ENCODE results near the gene NXNL2. TPM values are rescaled to one million over a fixed set of nuclear protein-coding genes. Genes with fewer than 3 reads are reported as not detected.
A peak's percentile ranks its signal among the peaks of the same experiment; 100 is the strongest.

The NXNL2 gene
- total and polyA plus RNA-seq, 8 donors = 0.43 to 1.1 TPM; not detected in 6

GRCh38 chr9:88498880-88499279 is 36.1 kb upstream of the NXNL2 start:
- Histone ChIP-seq H3K9me3 (no peaks in the 10 kb centered on the region), H3K36me3 (no peaks in the 10 kb centered on the region), H3K27me3 (no peaks in the 10 kb centered on the region), H3K4me1 (no peaks in the 10 kb centered on the region), H3K27ac (no peak overlapping the region), H3K4me3 (no peak overlapping the region)
- TF ChIP-seq EP300 (IDR thresholded peaks at IDR 0.05) = no peak
- TF ChIP-seq POLR2A (IDR thresholded peaks at IDR 0.05) = no peak
- no peak for TF ChIP-seq CTCF (IDR thresholded peaks at IDR 0.05)
- no peak for TF ChIP-seq POLR2AphosphoS5 (IDR thresholded peaks at IDR 0.05)
- DNase-seq = peak in 1 of 2 donors; percentile 53
- 62 to 76% (median 70%) methylated on average over 6 of the region's 6 CpGs for WGBS, 5 donors
- intact Hi-C loops (cut with DNase I; ENCODE audit: low total_unique reads) = no loop called here

GRCh38 chr9:88501086-88501485 is 33.9 kb upstream of the NXNL2 start:
- H3K4me1 ChIP-seq = no peaks in the 10 kb centered on the region
- TF ChIP-seq POLR2AphosphoS5 (IDR thresholded peaks at IDR 0.05) (no peak), CTCF (IDR thresholded peaks at IDR 0.05) (no peak), EP300 (IDR thresholded peaks at IDR 0.05) (no peak), POLR2A (IDR thresholded peaks at IDR 0.05) (no peak)
- H3K4me3 ChIP-seq = no peak overlapping the region
- WGBS, 5 donors = 93 to 97% (median 96%) methylated on average over 5 of the region's 5 CpGs
- no peaks in the 10 kb centered on the region for H3K27me3 ChIP-seq
- DNase-seq = no peak
- no peaks in the 10 kb centered on the region for H3K9me3 ChIP-seq
- H3K27ac ChIP-seq = no peak overlapping the region
- H3K36me3 ChIP-seq = no peaks in the 10 kb centered on the region
- intact Hi-C loops (cut with DNase I; ENCODE audit: low total_unique reads) = no loop called here

- H3K9me3 ChIP-seq = no peaks in the 10 kb centered on the region
- 73 to 86% (median 74%) methylated on average over 12 of the region's 12 CpGs for WGBS, 5 donors
- TF ChIP-seq POLR2A (IDR thresholded peaks at IDR 0.05) = no peak
- TF ChIP-seq CTCF (IDR thresholded peaks at IDR 0.05) = no peak
- no peak for TF ChIP-seq POLR2AphosphoS5 (IDR thresholded peaks at IDR 0.05)
- no peak for TF ChIP-seq EP300 (IDR thresholded peaks at IDR 0.05)
- intact Hi-C loops (cut with DNase I; ENCODE audit: low total_unique reads) = no loop called here
- DNase-seq = no peak
- no peaks in the 10 kb centered on the region for H3K27me3 ChIP-seq
- H3K4me1 ChIP-seq = no peaks in the 10 kb centered on the region
- no peak overlapping the region for H3K4me3 ChIP-seq
- H3K36me3 ChIP-seq = no peaks in the 10 kb centered on the region
- H3K27ac ChIP-seq = no peak overlapping the region
These were observed 32.4 kb upstream of the NXNL2 start for GRCh38 chr9:88502552-88503034.

GRCh38 chr9:88503081-88503844 is 31.7 kb upstream of the NXNL2 start:
- H3K9me3 ChIP-seq = peaks cover 0 to 3% (median 0%) of the 10 kb centered on the region in 4 donors
- H3K4me3 ChIP-seq = no peak overlapping the region
- H3K27ac ChIP-seq = no peak overlapping the region
- intact Hi-C loops (cut with DNase I; ENCODE audit: low total_unique reads) = no loop called here
- WGBS, 5 donors = 86 to 94% (median 90%) methylated on average over 18 of the region's 18 CpGs
- no peaks in the 10 kb centered on the region for H3K36me3 ChIP-seq
- H3K4me1 ChIP-seq = no peaks in the 10 kb centered on the region
- DNase-seq = no peak
- H3K27me3 ChIP-seq = no peaks in the 10 kb centered on the region
- TF ChIP-seq POLR2A (IDR thresholded peaks at IDR 0.05) (no peak), CTCF (IDR thresholded peaks at IDR 0.05) (no peak), EP300 (IDR thresholded peaks at IDR 0.05) (no peak), POLR2AphosphoS5 (IDR thresholded peaks at IDR 0.05) (no peak)
